CD14-positive monocyte (primary cell): Measurements from ENCODE around the gene ALAD. TPM values are rescaled to one million over a fixed set of nuclear protein-coding genes. Genes with fewer than 3 reads are reported as not detected.
A peak's percentile ranks its signal among the peaks of the same experiment; 100 is the strongest.

ENCODE experiments used
- DNase-seq, 3 donors: peaks; one replicate each; pipeline ENCODE4 v3.0.0-alpha.2; 2011 to 2022
- H2AFZ ChIP-seq: 2 replicates; pipeline ENCODE4 v1.6.0; 2012; ENCODE audit warnings: mild to moderate bottlenecking, low read depth, low read length, inconsistent platforms; ENCODE audit not compliant: insufficient read depth, poor library complexity, severe bottlenecking
- H3K27ac ChIP-seq, 2 donors: 1 replicate in 1 of 2; 2 replicates in 1 of 2; pipeline ENCODE4 v1.5.1; 2012 to 2013; ENCODE audit warnings: low read length in 2 of 2, control low read depth in 1 of 2, inconsistent platforms in 1 of 2, low read depth in 1 of 2, mild to moderate bottlenecking in 1 of 2
- H3K27me3 ChIP-seq, 2 donors: one replicate each; pipeline versions ENCODE4 v1.6.0 to v1.6.1; 2011 to 2013; ENCODE audit warnings: low read length in 2 of 2; ENCODE audit not compliant: control insufficient read depth in 2 of 2, insufficient read depth in 2 of 2
- H3K36me3 ChIP-seq, 2 donors: replicated peaks in 1 of 2; 1 replicate in 1 of 2; 2 replicates in 1 of 2; pipeline versions ENCODE4 v1.5.1 to v1.6.1; 2012 to 2013; ENCODE audit warnings: low read length in 2 of 2, control low read depth in 1 of 2, inconsistent platforms in 1 of 2, mild to moderate bottlenecking in 1 of 2; ENCODE audit not compliant: insufficient read depth in 2 of 2, control insufficient read depth in 1 of 2
- H3K4me1 ChIP-seq, 2 donors: 1 replicate in 1 of 2; 2 replicates in 1 of 2; pipeline versions ENCODE4 v1.5.1 to v1.6.1; 2012 to 2013; ENCODE audit warnings: low read length in 2 of 2, control low read depth in 1 of 2, inconsistent platforms in 1 of 2, mild to moderate bottlenecking in 1 of 2, moderate library complexity in 1 of 2; ENCODE audit not compliant: insufficient read depth in 2 of 2, control insufficient read depth in 1 of 2
- H3K4me2 ChIP-seq: replicated peaks from 2 replicates; pipeline ENCODE3; 2012; ENCODE audit warnings: low read length, moderate library complexity, mild to moderate bottlenecking; ENCODE audit not compliant: poor library complexity, severe bottlenecking; ENCODE audit errors: extremely low read depth
- H3K4me3 ChIP-seq, 3 experiments: fragments of 200-600 bp in 1 of 3; sonication (generic) in 1 of 3; replicated peaks in 1 of 3; 1 replicate in 2 of 3; 2 replicates in 1 of 3; pipeline ENCODE4 v1.5.1; 2011 to 2013; ENCODE audit warnings: low read length in 3 of 3, mild to moderate bottlenecking in 3 of 3, control low read depth in 2 of 3, low read depth in 2 of 3, inconsistent platforms in 1 of 3, moderate library complexity in 1 of 3
- H3K79me2 ChIP-seq: 2 replicates; pipeline ENCODE4 v1.6.0; 2012; ENCODE audit warnings: mild to moderate bottlenecking, control low read depth, inconsistent platforms, low read length, moderate library complexity; ENCODE audit not compliant: insufficient read depth
- H3K9ac ChIP-seq: 2 replicates; pipeline ENCODE4 v1.6.0; 2017; ENCODE audit warnings: low read length, mild to moderate bottlenecking; ENCODE audit not compliant: insufficient read depth, poor library complexity, severe bottlenecking
- H3K9me3 ChIP-seq, 2 donors: replicated peaks in 1 of 2; 1 replicate in 1 of 2; 2 replicates in 1 of 2; pipeline versions ENCODE4 v1.5.1 to v1.6.1; 2012 to 2013; ENCODE audit warnings: low read length in 2 of 2, control low read depth in 1 of 2; ENCODE audit not compliant: control insufficient read depth in 1 of 2, insufficient read depth in 1 of 2
- H4K20me1 ChIP-seq: 2 replicates; pipeline ENCODE4 v1.6.0; 2012; ENCODE audit warnings: mild to moderate bottlenecking, low read length, control low read depth, moderate library complexity; ENCODE audit not compliant: insufficient read depth
- H3K27ac Mint-ChIP-seq, 7 donors: one replicate each; pipeline ENCODE4 v1.8.0; 2020; ENCODE audit warnings: mild to moderate bottlenecking in 7 of 7, mixed read lengths in 7 of 7, moderate library complexity in 6 of 7, inconsistent platforms in 2 of 7
- H3K27me3 Mint-ChIP-seq, 3 donors: one replicate each; pipeline ENCODE4 v1.8.0; 2021 to 2022; ENCODE audit warnings: low read depth in 3 of 3, mild to moderate bottlenecking in 3 of 3, mixed read lengths in 3 of 3, moderate library complexity in 3 of 3, inconsistent platforms in 1 of 3
- H3K36me3 Mint-ChIP-seq, 2 donors: one replicate each; pipeline ENCODE4 v1.8.0; 2020; ENCODE audit warnings: mixed read lengths in 2 of 2, inconsistent platforms in 1 of 2, mild to moderate bottlenecking in 1 of 2
- H3K4me1 Mint-ChIP-seq: one replicate; pipeline ENCODE4 v1.8.0; 2020; ENCODE audit warnings: mild to moderate bottlenecking, mixed read lengths
- H3K4me3 Mint-ChIP-seq, 2 donors: one replicate each; pipeline ENCODE4 v1.8.0; 2020; ENCODE audit warnings: mild to moderate bottlenecking in 2 of 2, mixed read lengths in 2 of 2, moderate library complexity in 1 of 2
- H3K9me3 Mint-ChIP-seq, 7 donors: one replicate each; pipeline ENCODE4 v1.8.0; 2020 to 2022; ENCODE audit warnings: mixed read lengths in 7 of 7, mild to moderate bottlenecking in 6 of 7, moderate library complexity in 6 of 7, inconsistent platforms in 2 of 7
- WGBS: methylation state at CpG from one replicate; pipeline ENCODE4 v1.1.5; 2013; ENCODE audit warnings: missing lambda C conversion rate; ENCODE audit not compliant: insufficient coverage; 5-methylcytosine and 5-hydroxymethylcytosine counted together
- intact Hi-C, 2 donors: fragments of 100-400 bp; cut with micrococcal nuclease; formaldehyde crosslinking; loops; one replicate each; pipeline versions ENCODE4 v1.15.0 to v1.15.1; 2023
- polyA plus RNA-seq, 3 donors: library from polyadenylated mRNA; depleted of rRNA in 1 of 3; unstranded in 2 of 3; stranded (reverse) in 1 of 3; fragments of 300-500 nt in 2 of 3; fragments of >200 nt in 1 of 3; fragmentation: Illumina TruSeq in 2 of 3; gene quantifications; 1 replicate in 2 of 3; 2 replicates in 1 of 3; pipeline ENCODE4 v1.2.3, GENCODE V29; 2012 to 2021
- TF ChIP-seq, protein P1 (sequence below): fragments of 200-600 bp; IDR thresholded peaks from one replicate; pipeline ENCODE4 v1.8.0; 2022; ENCODE audit warnings: antibody characterized with exemption, mild to moderate bottlenecking

The ALAD gene
- polyA plus RNA-seq, 3 donors = 17.1 to 24.6 (median 20.9) TPM

- Mint-ChIP-seq H3K4me3 (no peak overlapping the region), H3K27me3 (peaks cover 0 to 2% (median 0%) of the 10 kb centered on the region in 3 donors)
- H3K79me2 ChIP-seq = no peaks in the 10 kb centered on the region
These were observed 39.6 kb downstream of the ALAD start for GRCh38 chr9:113361304-113362018.

DNA sequence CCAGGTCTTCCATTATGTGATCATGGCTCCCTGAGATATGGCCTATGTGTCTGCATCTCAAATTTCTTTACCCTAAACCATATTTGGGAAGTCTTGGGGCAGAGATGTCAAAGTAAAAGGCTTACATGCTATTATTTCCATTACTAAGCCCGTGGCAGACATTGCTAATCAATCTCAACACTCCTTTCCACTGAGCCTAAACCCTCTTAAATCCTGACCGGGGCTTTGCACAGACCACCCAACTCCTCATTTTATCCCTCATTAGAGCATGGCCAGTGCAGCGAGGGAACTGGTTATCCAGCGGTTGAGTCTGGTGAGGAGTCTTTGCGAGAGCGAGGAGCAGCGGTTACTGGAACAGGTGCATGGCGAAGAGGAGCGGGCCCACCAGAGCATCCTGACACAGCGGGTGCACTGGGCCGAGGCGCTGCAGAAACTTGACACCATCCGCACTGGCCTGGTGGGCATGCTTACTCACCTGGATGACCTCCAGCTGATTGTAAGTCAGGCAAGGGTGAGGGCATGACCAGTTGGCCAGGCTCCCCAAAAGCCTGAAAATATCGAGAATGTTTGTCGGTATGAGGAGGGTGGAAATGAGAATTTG, 40.7 kb downstream of the ALAD start:
- Histone ChIP-seq H3K4me3 (no peak overlapping the region), H2AFZ (no peak overlapping the region), H3K36me3 (no peaks in the 10 kb centered on the region), H3K27ac (no peak overlapping the region), H3K79me2 (no peaks in the 10 kb centered on the region), H3K27me3 (no peaks in the 10 kb centered on the region), H3K4me1 (peaks cover 1 to 5% of the 10 kb centered on the region in 2 donors), H3K9ac (no peak overlapping the region), H3K4me2 (no peak overlapping the region), H4K20me1 (no peaks in the 10 kb centered on the region), H3K9me3 (no peaks in the 10 kb centered on the region)
- Mint-ChIP-seq H3K4me3 (no peak overlapping the region), H3K27ac (peak overlapping the region in 1 of 7 donors; percentile 11), H3K27me3 (peaks cover 0 to 2% (median 0%) of the 10 kb centered on the region in 3 donors), H3K4me1 (peaks cover 5% of the 10 kb centered on the region), H3K36me3 (no peaks in the 10 kb centered on the region), H3K9me3 (no peaks in the 10 kb centered on the region)
- intact Hi-C loops = no loop called here
- TF ChIP-seq, protein P1, sequence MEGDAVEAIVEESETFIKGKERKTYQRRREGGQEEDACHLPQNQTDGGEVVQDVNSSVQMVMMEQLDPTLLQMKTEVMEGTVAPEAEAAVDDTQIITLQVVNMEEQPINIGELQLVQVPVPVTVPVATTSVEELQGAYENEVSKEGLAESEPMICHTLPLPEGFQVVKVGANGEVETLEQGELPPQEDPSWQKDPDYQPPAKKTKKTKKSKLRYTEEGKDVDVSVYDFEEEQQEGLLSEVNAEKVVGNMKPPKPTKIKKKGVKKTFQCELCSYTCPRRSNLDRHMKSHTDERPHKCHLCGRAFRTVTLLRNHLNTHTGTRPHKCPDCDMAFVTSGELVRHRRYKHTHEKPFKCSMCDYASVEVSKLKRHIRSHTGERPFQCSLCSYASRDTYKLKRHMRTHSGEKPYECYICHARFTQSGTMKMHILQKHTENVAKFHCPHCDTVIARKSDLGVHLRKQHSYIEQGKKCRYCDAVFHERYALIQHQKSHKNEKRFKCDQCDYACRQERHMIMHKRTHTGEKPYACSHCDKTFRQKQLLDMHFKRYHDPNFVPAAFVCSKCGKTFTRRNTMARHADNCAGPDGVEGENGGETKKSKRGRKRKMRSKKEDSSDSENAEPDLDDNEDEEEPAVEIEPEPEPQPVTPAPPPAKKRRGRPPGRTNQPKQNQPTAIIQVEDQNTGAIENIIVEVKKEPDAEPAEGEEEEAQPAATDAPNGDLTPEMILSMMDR = no peak
- DNase-seq = no peak
- 96% methylated on average over 15 of the region's 15 CpGs for WGBS

More at GRCh38 chr9:113361304-113362018, 39.6 kb downstream of the ALAD start:
- Mint-ChIP-seq H3K9me3 (no peaks in the 10 kb centered on the region), H3K4me1 (peaks cover 13% of the 10 kb centered on the region), H3K36me3 (no peaks in the 10 kb centered on the region), H3K27ac (no peak overlapping the region)
- intact Hi-C loops = no loop called here
- Histone ChIP-seq H3K27me3 (no peaks in the 10 kb centered on the region), H2AFZ (no peak overlapping the region), H3K9ac (no peak overlapping the region), H3K27ac (no peak overlapping the region), H3K4me3 (no peak overlapping the region), H3K36me3 (no peaks in the 10 kb centered on the region), H3K9me3 (no peaks in the 10 kb centered on the region), H4K20me1 (no peaks in the 10 kb centered on the region), H3K4me2 (no peak overlapping the region), H3K4me1 (peaks cover 11 to 16% of the 10 kb centered on the region in 2 donors)
- TF ChIP-seq, protein P1 = no peak
- DNase-seq = no peak
- WGBS = 97% methylated on average over 4 of the region's 7 CpGs
